IPS DF 4.7 (cell line): ENCODE data around the gene KLHDC8A.
"Not testable (repeated sequence)": the region's sequence is repeated elsewhere in the genome, so short reads cannot be mapped to it uniquely, and the experiment has no call there.

Experiments used
- DNase-seq: peaks from one replicate; pipeline ENCODE4 v3.0.0-alpha.2; 2013; ENCODE audit warnings: low spot score; ENCODE audit errors: extremely low read depth

The KLHDC8A gene

GRCh38 chr1:205298191-205298994, 58.3 kb downstream of the KLHDC8A start:
- DNase-seq = no peak

- not testable (repeated sequence) for DNase-seq
Measured at GRCh38 chr1:205297546-205298177, 59.1 kb downstream of the KLHDC8A start.

DNA sequence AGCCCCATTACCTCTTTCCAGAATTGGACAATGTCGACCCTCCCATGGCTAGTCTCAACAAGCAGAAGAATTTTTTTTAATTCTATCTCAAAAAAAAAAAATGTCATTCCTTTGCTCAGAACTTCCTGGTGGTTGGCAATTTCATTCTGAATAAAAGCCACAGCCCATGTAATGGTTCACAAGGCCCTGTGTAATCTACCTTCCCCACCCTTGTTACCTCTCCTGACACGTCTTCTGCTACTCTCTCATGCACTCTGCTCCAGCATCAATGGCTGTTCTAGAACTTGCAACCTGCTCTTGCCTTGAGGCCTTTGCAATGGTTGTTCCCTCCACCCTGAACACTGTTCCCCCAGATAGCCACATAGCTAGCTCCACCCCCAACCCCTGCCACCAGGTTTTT, 60.6 kb downstream of the KLHDC8A start:
- no peak for DNase-seq

GRCh38 chr1:205294934-205295333, 61.8 kb downstream of the KLHDC8A start:
- DNase-seq = no peak

DNA sequence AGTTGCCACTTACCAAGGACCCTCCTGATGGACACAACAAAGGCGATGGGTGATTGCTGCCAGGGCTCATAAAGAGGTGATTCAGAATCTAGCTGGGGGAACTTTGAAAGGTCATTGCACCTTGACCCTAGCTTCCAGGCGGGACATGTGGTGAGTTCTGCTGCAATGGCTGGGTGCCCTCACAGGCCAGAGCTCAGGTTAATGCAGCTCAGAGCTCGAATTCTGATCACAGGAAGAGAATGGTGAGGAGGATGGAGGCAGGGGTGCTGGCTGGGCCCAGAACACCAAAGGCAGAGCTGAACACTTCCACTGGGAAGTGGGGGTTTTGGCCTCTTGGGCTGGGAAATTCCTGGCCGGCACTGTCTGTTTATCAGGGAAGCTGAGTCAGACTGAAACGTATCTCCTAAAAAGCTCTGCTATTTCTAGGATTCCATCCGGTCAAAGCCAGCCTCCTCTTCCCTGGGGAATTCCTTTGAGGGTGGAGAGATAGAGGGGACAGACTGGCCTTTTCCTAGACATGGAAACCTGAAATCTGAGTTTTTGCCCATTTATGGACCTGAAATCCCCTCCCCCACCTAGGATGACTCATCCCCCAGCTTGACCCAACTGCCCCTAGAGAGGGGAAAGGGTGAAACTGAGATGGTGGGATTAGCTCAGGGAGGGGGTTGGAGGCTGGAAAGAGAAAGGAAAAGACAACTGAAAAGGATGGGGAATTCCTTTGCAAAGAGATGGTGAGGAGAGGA, 62.4 kb downstream of the KLHDC8A start:
- no peak for DNase-seq

DNA sequence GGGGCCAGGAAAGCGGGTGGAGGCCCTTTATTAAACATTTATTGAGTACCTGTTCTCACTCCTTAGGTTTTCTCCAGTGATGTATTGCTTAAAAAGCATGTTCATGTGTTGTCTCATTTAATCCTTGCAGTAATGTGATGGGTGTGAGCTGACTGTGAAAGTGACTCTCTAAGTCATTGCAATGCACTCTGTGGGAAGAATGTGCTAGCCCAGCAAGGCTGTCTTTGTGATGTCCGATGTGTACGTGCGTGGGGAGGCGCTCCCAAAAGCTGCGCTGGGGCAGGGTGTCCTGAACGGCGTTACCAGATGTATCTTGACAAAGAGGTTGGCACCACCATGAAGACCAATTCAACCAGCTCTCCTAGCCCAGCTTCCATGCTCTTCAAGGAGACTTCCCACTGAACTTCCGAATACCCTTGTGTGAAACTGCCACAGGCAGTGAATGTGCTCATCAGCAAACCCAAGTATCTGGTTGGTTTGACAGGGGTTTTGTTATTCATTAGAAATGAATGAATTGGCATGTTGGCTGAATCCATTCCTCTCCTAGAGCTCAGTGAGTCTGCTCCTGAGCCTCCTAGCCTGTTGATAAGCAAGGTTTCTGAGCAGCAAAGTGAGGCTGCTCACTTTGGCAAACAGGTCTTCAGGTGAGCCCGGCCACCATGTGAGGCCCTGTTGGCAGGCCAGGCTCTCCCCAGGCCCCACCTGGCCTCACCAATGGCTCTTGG, 63.2 kb downstream of the KLHDC8A start:
- DNase-seq = no peak

GRCh38 chr1:205291596-205291995, 65.1 kb downstream of the KLHDC8A start:
- no peak for DNase-seq

DNA sequence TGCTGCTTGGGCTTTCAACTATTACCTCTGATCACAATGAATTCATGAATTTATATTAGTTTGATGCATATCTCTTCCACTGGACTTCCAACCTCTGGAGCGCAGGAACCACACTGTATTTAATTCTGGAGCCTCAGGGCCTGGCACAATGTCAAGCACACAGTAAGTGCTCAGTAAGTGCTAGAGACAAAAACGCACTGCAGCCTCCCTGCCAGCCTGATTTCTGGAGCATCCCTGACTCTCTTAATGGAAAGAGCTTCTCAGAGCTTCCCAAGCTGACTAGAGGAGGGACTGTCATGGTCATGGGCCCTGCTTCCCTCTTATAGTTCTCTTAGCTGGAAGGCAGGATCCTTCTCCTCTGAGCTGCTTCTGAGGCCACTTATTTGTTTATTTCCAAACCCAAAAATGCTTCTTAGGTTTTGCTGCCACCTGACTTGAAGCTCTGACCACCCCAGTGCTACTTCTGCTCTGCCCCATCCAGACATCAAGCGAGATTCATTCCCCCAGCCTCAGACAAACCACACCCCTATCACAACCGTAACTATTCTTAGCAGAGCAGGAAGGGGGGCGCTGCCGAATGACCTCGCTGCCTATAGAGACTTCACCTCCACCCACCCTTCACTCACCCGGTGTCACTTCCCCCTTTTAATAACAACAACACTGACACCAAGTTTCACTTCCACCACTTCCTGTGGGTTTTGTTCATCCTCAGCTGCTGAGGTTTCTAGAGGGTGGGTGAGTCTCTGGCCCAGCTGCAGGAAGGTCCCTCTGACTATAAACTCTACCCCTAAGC, 68.8 kb downstream of the KLHDC8A start:
- DNase-seq = no peak

DNA sequence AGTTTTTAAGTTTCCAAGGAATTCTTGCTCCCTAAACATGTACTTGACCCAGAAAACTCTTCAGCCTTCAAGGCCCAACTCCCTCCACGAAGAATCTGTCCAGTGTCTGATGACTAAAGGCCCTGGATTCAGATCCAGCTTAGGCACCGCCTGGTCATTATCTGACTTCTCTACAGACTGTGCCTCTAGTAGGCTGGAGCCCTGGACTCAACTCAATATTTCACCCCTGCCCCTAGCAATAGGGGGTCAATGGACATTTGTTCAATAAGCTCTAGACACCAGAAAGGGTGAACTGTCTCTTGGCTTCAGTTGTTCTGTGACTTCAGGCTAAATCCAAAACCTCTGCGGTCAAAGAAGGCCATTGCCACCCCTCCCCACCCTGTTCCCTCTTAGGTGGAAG, 69.6 kb downstream of the KLHDC8A start:
- DNase-seq = no peak

DNA sequence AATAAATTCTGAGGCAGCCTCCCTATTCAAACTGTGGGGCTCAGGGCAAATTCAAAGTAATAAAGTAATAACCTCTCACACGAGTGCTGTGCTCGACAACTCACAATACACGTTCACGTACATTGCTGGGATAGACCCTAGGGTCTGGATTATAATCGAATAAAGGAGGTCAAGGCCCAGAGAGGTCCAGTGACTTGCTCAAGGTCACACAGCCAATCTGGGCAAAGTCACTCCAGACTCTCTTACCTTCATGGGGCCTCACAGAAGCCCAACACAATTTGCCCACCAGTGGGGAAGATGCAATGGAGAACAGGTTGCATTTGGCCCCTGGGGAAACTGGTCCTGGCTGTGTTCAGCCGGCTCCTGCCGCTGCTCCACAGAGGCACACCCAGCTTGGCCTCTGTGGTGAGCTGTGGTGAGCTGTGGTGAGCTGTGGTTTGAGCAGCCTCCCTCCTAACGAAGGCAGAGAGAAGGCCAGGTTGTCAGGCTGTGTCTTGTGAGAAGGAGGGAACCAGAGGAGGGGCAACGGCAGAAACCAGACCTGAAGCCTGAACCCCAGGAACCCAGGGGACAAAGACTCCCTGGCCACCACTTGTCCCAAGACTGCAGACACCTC, 70.3 kb downstream of the KLHDC8A start:
- DNase-seq = no peak
